Skeletal muscle cell (primary cell): ENCODE results near the gene GNL2.
"Not testable (repeated sequence)": the region's sequence is repeated elsewhere in the genome, so short reads cannot be mapped to it uniquely, and the experiment has no call there.

Source experiments
- DNase-seq: peaks from one replicate; pipeline ENCODE4 v3.0.0-alpha.2; 2010; ENCODE audit warnings: low read depth
- H3K4me3 ChIP-seq: 2 replicates; pipeline ENCODE4 v1.5.1; 2011; ENCODE audit warnings: low read depth, mild to moderate bottlenecking, control low read depth, low read length, moderate library complexity

Gene GNL2

GRCh38 chr1:37529888-37530287 is 65.8 kb downstream of the GNL2 start:
- not testable (repeated sequence) for DNase-seq, H3K4me3 ChIP-seq

- no peak for DNase-seq
- no peak overlapping the region for H3K4me3 ChIP-seq
These were observed 76.1 kb downstream of the GNL2 start for GRCh38 chr1:37519613-37520012.

- DNase-seq, H3K4me3 ChIP-seq: not testable (repeated sequence)
These were observed 76.8 kb downstream of the GNL2 start for GRCh38 chr1:37518929-37519328.

GRCh38 chr1:37518241-37518640 is 77.5 kb downstream of the GNL2 start:
- H3K4me3 ChIP-seq, DNase-seq: not testable (repeated sequence)

- H3K4me3 ChIP-seq, result no peak overlapping the region
- no peak for DNase-seq
These were observed 78.2 kb downstream of the GNL2 start for GRCh38 chr1:37517569-37517968.
